ENCODE results near the gene MREG. TPM values are rescaled to one million over a fixed set of nuclear protein-coding genes. Genes with fewer than 3 reads are reported as not detected.

Gene MREG
- polyA plus RNA-seq, 1 experiment: 2.6 TPM

DNA sequence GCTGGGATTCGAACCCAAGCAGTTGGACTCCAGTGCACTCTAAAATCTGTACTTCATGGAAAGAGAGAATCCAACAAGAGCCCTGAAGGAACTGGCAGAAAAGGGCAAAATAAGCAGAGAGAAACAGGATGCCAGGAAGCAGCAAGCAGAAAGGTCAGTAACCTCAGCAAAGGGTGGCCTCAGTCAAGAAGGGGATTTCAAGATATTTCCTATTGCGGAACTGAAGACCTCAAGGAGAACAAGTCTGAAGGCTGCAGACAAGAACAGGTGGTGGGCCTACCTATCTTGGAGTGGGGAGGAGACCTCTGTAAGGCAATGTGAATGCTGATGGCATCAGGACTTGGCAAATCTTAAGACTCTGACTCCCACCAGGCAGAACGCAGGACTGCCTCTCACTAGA, 20.1 kb upstream of the MREG start:
- POLR2A ChIA-PET: no interaction called here
- TF ChIP-seq, protein P1, sequence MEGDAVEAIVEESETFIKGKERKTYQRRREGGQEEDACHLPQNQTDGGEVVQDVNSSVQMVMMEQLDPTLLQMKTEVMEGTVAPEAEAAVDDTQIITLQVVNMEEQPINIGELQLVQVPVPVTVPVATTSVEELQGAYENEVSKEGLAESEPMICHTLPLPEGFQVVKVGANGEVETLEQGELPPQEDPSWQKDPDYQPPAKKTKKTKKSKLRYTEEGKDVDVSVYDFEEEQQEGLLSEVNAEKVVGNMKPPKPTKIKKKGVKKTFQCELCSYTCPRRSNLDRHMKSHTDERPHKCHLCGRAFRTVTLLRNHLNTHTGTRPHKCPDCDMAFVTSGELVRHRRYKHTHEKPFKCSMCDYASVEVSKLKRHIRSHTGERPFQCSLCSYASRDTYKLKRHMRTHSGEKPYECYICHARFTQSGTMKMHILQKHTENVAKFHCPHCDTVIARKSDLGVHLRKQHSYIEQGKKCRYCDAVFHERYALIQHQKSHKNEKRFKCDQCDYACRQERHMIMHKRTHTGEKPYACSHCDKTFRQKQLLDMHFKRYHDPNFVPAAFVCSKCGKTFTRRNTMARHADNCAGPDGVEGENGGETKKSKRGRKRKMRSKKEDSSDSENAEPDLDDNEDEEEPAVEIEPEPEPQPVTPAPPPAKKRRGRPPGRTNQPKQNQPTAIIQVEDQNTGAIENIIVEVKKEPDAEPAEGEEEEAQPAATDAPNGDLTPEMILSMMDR (IDR thresholded peaks at IDR 0.05; ENCODE audit: low read depth, low read length): no peak

DNA sequence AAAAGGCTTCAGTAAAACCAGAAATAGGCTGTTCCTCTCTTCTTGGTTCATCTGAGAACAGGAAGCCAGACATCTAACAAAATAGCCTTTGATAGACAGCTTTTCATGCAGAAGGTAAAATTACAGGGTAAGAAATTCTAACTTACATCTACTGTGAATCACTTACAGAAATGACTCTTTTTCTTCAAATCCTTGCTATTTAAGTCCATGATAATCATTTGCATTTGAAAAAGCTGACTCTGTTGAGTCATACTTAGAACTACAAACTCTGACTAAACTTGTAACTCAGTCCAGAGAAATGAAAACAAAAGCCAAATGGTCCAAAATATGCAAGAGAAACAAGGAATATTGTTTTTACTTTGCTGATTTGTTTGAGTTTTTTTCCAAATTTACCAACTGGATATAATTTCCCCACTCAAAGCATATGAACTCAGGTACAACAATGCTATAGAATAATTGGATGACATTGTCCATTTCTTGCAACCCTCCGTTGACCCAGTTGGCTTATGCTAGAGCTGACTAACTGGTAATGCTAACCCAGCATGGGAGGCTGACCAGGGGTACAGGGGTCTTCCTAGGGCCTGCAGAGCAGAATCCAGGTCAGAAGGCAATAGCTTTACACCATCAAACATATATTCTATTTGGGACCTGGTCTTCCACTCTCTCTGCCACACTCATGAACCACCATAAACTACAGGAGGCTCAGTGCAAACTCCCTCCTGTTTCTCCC, 18.8 kb upstream of the MREG start:
- no peaks in the 10 kb centered on the region for H3K9me3 ChIP-seq (ENCODE audit: control insufficient read depth, insufficient read depth, low read length)
- H3K27me3 ChIP-seq (ENCODE audit: control insufficient read depth, insufficient read depth, low read length): no peaks in the 10 kb centered on the region
- no peak overlapping the region for H3K4me3 ChIP-seq (ENCODE audit: low read depth, low read length)
- ChIA-PET CTCF (interaction anchor here (0.5 to 4.7 kb wide), 7 partner anchors 9 to 762 kb away, joined by 3 to 59 read pairs (median 7); partner anchors contain the start of gene XRCC5), POLR2A (no interaction called here)
- peak; percentile 61 for DNase-seq (ENCODE audit: low read depth, low spot score)
- TF ChIP-seq, protein P1 (IDR thresholded peaks at IDR 0.05; ENCODE audit: low read depth, low read length): no peak
- H3K27ac ChIP-seq (ENCODE audit: low read depth, low read length): peak overlapping the region; percentile 68

More for the DNA sequence above, 20.1 kb upstream of the MREG start:
- Histone ChIP-seq H3K4me3 (ENCODE audit: low read depth, low read length) (no peak overlapping the region), H3K27me3 (ENCODE audit: control insufficient read depth, insufficient read depth, low read length) (no peaks in the 10 kb centered on the region), H3K27ac (ENCODE audit: low read depth, low read length) (no peak overlapping the region), H3K9me3 (ENCODE audit: control insufficient read depth, insufficient read depth, low read length) (no peaks in the 10 kb centered on the region)
- CTCF ChIA-PET: interaction anchor here (0.5 to 4.7 kb wide), 19 partner anchors 10 to 1622 kb away, joined by 3 to 59 read pairs (median 5); partner anchors contain the start of gene PECR
- DNase-seq (ENCODE audit: low read depth, low spot score): no peak

DNA sequence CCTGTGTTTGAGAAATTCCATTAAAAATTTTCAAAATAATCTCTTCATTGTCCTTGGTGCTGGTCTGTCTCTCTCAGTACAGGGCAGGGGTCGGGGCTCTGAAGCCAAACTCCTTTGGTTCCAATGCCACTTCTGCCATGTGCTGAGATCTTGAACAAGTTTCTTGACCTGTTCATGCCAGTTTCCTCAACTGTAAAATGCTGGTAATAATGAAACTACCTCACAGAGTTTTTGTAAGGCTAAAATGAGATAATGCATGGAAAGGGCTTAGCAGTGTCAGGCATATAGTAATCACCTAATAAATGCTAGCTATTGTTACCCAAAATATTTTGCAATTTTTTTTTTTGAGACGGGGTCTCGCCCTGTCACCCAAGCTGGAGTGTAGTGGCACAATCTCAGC, 16.9 kb upstream of the MREG start:
- ChIA-PET POLR2A (no interaction called here), CTCF (interaction anchor here (0.7 kb wide), 2 partner anchors 16 to 32 kb away, joined by 3 read pairs; no protein-coding TSS in a partner anchor)
- Histone ChIP-seq H3K27ac (ENCODE audit: low read depth, low read length) (no peak overlapping the region), H3K4me3 (ENCODE audit: low read depth, low read length) (no peak overlapping the region), H3K9me3 (ENCODE audit: control insufficient read depth, insufficient read depth, low read length) (no peaks in the 10 kb centered on the region), H3K27me3 (ENCODE audit: control insufficient read depth, insufficient read depth, low read length) (no peaks in the 10 kb centered on the region)
- TF ChIP-seq, protein P1 (IDR thresholded peaks at IDR 0.05; ENCODE audit: low read depth, low read length): no peak
- DNase-seq (ENCODE audit: low read depth, low spot score): no peak

DNA sequence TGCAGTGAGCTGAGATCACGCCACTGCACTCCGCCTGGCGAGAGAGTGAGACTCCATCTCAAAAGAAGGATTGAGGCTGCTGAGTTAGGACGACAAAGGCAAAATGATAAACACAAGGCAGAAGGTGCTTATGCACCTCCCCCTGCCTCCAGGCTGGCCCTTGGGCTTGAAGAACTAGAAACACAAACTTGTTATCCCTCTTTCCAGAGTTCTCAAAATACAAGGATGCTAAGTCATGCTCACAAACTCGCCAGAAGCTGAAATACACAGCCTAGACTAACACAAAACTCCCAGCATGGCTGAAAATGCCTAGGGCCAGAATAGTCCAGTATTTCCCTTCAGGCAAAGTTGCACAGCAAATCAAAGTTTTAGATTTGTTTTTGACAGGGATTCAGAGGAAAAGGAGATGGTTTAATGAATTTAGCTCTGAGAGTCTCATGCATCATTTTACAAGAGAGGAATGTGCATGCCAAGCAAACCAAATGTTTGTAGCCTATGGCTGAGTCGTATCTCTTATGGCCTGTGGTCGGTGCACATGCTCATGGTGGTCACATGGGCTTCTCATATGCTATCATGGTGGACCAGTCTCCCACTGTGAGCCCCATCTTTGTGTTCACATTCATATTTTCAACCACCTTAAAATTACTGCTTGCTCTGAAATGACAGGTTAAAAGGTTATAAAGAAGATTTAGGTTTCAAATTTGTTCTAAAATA, 16.2 kb upstream of the MREG start:
- Histone ChIP-seq H3K4me3 (ENCODE audit: low read depth, low read length) (no peak overlapping the region), H3K9me3 (ENCODE audit: control insufficient read depth, insufficient read depth, low read length) (no peaks in the 10 kb centered on the region), H3K27me3 (ENCODE audit: control insufficient read depth, insufficient read depth, low read length) (no peaks in the 10 kb centered on the region), H3K27ac (ENCODE audit: low read depth, low read length) (no peak overlapping the region)
- no peak for DNase-seq (ENCODE audit: low read depth, low spot score)
- ChIA-PET POLR2A (no interaction called here), CTCF (interaction anchor here (0.7 kb wide), 2 partner anchors 16 to 32 kb away, joined by 3 read pairs; no protein-coding TSS in a partner anchor)
- TF ChIP-seq, protein P1 (IDR thresholded peaks at IDR 0.05; ENCODE audit: low read depth, low read length): no peak

Data from AG04450 (cell line).